ENCODE measurements around the gene DGKI.
A peak's percentile ranks its signal among the peaks of the same experiment; 100 is the strongest.

The DGKI gene

DNA sequence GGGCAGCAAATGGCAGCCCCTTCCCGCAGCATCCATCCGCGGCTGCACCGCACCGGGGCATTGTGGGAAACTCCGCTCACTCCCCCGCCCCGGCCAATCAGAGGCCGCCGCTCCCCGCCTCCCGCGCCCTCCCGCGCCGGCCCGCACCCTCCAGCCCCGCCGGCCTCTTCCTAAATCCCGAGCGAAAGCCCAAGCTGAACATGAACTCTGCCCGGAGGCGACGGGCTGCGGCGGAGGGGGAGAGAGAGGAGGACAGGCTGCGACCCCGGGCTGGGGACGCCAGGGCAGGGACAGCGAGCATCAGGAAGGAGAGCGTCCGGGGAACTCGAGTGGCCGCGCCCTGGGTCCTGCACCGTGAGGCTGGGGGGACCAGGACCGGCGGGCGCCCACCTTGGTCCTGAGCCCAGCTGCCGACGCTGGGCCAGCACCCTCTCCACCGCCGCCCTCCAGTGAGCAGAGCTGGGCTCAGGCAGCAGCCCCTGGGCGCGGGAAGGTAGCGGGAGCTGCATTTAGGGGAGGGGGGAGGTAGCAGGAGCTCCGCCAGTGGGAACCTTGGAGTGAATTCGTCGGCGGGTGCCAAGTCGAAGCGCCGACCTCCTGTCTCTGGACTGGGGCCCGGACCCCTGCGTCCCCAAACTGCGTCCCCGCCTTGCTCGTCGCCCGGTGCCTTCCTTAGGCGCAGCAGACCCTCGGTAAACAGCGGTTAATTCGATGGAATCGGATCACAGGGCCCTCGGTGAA lies at the start of gene DGKI:
Gene DGKI, minus strand, starts transcription at position 148 of the 741 bp plus-strand sequence.
- no peak for DNase-seq

DNA sequence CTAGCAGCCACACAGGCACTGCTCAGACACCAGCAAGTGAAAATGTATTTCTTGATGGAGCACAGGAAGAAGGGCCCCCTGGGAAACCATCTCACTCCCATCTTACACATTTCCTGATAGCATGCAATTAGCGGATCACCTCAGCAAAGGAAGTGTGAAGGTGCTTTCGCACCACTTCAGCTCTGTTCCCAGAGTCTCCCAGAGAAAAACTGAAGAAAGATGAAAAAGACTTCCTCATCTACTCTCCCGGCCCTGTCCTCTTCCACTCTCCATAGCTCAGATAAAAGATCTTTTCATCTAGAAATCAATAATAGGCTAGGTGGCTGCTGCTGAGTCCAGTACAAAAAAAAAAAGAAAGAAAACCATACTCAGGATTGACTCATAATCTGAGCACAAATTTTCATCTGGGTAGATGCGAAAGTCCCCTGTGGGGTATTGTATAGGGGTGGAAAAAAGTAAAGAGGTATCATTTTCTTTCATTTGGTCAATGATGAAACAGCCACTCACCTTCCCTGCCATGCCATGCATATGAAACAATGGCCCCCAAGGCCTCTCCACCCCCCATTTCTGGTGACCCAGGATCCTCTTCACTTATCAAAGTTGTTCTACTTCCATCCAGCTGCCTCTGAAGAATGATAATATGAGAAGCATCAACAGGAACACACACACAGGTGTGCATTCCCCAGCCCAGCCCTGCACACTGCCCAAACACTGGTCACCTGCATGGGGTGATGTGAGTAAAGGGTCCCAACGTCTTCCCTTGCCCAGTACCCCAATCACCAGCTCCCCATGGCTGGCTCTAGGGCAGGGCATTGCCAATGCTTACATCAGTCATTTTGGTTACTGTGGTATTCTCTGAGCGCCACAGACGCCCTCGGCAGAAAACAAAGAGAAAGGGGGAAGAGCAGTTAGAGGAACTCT lies 48.8 kb upstream of the DGKI start:
- no peak for DNase-seq

DNA sequence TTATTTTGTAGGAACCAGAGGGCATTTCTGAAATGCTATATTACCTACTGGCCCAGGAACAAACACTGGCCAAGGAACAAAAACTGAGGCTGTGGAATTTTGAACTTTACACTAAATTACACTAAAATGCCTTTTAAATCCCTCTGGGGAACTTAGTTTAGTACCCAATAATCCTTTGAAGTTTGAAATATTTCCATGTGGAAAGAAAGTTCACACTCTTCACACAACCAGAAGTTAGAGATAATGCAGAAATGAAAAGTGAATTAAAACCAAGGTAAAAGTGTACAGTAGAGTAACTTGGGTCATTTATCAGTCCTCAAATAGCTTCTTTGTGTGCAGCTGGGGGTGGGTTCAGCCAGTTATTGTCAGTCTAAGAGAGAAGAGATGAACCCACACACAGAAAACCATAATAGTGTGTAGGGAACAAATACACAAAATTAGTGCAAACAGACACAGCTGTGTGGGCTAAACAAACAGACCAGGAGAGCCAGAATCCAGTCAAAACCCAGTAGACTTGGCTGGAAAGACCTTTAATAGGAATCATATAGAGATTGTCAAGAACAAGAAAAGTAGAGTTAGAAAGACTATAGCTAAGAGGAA lies 46.5 kb upstream of the DGKI start:
- peak; percentile 1 to 27 for DNase-seq

DNA sequence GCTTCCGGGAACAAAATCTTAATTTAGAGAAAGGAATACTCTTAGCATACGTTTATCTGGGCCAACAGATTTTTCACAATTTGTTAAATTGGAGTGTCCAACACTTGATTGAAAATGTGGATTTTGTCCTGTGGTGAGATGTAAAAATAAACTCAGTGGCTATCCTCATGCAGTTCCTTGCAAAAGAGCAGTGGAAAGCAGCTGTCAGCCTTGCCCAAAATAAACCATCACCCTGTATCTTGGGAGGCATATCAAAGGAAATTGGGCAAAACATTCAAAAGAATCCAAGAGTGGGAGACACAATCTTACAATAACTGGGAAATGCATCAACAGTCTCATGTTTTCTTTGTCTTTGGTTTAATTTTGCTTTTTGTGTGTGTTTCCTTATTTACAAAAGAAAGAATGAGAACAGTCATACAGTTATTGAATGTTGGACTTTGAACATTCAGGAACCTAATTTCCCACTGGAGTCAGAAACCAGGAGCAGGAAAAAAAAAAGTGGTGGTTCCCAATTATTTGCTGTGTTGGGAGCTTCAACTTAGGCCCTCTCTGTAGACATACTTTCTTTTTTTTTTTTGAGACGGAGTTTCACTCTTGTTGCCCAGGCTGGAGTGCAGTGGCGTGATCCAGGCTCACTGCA lies 44.4 kb upstream of the DGKI start:
- DNase-seq, result no peak

DNA sequence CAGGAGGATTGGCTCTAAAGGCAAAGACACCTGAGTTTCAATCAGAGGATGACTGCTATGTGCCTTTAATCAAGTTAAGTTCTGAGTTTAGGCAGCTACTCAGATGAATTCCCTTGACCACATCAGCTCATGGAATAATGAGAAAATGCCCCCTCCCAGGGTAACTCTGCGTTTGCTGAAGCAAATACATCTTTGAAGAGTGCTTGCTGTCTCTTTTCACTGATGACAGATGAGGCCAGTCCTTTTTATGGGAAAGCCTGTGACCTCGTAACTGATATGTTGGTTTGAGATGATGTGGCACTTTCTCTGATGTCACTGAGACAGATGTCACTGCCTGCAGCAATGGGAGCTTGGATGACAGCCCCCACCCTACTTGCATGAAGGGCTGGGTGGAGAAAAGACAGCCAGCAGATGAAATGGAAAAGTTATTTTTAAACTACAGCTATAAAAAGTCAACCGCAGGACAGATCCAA lies 43.7 kb upstream of the DGKI start:
- DNase-seq, result no peak

DNA sequence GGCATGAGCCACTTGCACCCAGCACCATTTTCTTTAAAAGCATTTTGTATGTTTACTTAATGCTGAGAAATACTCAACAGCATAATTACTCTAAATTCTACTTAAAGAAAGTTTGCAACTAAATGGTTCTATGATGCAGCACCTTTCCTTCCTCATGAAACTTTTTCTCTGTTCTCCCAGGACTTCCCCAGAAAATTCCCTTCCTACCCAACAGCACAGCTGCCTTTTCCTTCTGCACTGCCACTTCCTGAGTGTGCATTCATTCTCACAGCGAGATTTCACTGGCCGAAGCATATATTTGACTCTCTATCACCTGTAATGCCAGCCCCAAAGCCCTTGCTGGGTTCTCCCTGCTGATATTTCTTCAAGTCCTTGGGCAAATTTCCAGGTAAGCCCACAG lies 41.5 kb upstream of the DGKI start:
- DNase-seq, result no peak

DNA sequence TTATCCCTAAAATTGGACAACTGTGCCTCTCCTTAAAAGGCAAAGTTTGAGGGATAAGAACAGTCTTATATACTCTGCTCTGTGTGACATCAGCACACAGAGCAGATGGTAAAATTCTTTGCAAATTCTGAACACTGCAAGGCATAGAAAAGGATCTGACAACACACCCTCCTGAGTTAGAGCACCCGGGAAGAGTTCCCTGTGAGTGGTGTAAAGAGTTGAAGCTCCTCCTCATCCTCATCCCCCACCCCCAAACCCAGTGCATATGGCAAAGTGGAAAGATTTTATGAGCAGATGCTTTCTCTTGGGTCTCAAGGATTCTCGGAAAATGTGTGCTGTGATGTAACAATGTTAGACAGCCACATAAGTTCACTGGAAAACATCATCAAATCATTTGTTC lies 40.0 kb upstream of the DGKI start:
- DNase-seq, result no peak

DNA sequence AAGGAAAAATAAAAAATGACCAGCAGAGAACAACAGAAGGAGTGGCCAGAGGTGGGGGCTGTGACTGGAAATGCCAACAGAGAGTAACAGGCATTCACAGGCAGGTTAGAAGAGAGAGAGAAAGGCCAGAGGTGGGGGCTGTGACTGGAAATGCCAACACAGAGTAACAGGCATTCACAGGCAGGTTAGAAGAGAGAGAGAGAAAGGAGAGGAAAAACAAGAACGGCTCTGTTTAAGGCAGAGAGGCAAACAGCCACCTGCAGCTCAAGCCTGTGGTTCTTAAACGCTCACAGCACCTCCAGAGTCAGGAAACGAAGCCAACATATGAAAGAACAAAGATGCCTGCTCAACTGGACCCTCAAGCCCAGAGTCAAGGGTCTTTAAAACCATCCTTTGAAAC lies 39.5 kb upstream of the DGKI start:
- no peak for DNase-seq

DNA sequence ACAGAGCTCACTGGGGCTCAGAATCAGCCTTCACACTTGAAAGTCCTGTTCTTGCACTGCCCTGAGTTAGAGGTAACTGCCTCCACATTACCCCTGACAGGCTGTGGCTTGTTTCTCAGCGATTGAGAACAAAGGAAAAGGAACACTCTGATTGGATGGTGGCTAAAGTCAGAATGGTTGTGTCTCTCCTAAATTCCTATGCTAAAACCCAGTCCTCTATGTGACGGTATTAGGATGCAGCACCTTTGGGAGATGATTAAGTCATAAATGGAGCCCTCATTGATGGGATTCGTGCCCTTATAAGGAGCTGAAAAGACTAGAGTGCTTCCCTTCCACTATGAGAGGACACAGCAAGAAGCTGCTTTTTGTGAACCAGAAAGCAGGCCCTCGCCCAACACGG lies 38.9 kb upstream of the DGKI start:
- DNase-seq, result no peak

DNA sequence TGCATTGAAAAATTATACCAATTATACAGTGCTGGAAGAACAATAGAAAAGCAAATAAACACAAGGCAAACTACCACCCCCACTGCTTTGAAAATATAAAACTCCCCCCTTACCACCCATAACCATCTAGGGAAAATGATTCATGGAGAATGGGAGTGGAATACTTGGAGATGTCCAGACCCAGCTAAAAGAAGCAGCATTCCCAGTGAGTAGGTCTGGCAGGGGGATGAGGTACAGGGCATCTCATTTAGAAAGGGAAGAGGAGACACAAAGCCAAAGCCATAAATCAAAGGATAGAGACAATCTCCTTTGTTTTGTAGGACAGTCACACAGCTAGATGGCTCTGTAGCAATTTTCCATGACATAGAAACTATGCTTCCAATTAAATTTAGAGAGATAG lies 36.0 kb upstream of the DGKI start:
- DNase-seq, result no peak

DNA sequence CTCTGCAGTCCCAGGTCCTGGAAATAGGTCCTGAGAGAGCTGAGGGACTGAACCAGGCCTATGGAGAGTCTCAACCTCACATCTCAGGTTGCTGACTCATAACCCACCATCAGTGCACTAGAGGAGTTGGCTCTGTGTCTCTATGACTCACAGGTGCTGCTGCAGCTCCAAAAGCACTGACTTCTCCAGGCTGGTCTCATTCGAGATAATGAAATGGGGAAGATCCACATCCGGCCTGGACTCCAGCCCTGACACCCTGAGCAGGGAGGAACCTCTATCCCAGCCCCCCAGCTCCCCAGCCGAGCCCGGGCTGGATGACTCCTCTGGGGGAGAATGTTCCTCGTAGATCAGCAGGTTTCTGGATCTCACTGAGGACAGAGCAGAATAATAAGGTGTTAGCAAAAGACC lies 35.5 kb upstream of the DGKI start:
- no peak for DNase-seq

DNA sequence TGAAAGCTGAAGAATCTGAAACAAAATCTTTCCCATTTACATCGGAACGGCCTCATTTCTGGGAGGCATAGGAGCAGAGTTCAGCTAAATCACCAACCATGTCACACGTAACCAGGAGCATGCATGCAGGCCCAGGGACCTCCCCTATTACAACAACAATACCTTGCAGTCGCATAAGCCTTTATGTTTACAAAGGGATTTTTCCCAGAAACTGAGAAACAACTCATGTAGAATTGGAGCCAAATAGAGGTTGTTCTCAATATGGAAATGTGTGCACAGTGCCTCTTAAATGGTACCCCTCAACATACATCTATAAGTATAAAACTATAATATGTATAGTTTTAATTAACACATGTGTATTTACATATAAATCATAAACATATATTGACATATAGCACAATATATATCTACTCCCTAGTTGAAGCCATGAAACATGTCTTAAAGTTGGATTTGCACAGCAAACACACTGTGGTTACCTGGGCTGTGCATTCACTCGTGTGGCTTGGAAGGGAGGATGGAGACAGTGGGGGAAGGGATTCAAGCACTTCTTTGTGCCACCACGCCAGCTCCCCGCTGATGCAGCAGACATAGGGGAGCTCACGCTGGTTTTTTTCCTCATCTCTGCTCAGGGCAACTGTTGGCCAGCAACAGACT lies 35.0 kb upstream of the DGKI start:
- DNase-seq, result no peak

DNA sequence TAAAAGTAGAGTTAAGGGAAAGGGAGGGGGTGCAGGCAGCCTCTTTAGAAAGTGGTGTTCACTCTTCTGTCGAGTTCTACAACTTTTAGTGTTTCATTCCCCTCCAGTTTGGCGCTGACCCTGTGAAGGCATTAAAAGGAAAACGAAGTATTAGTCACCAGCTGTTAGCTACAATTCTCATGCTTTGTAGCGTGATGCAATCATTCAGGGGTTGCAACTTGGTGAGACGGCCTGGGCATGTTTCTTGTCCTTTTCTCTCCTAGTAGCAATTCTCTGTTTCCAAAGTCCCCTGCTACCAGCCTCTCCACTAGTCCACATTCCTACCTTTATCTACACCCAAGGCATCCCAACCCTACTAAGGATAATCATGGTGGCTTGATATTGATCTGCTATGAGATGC lies 33.7 kb upstream of the DGKI start:
- DNase-seq, result no peak

DNA sequence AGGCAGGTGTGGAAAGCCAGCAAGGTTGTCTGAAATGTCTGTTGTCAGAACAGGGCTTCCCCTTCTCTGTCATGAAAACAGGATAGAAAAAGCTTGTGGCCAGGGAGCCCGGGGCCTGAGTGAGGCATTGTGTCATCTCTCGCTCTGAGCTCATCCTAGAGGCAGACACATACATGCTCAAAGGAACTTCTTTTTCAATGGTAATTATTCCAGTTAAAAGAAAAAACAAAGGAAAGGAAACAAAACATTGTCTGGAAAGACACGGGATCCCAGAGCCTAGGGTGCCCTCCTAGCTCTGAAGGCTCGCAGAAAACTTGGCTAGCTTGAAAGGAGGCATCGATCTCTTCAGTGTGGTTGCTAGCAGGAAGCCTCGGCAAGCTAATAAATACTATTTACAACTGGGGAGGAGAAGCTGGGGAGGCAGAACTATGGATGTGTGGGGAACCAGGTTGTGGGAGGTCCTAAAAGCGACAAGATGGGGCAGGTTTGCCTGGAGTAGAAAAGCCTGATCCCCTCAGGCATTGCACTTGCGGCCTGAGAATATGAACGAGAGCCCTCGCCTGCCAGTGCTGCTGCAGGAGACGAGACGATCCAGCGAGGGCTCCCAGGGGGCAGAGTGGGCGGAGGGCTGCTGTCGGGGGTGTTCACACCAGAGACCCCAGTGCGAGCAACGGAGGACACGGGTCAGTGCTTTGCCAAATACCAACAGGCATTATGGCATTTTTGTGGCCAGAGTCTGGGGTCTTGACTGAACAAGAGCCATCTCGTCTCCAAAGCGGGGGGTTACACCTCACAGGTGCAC lies 32.8 kb upstream of the DGKI start:
- no peak for DNase-seq

DNA sequence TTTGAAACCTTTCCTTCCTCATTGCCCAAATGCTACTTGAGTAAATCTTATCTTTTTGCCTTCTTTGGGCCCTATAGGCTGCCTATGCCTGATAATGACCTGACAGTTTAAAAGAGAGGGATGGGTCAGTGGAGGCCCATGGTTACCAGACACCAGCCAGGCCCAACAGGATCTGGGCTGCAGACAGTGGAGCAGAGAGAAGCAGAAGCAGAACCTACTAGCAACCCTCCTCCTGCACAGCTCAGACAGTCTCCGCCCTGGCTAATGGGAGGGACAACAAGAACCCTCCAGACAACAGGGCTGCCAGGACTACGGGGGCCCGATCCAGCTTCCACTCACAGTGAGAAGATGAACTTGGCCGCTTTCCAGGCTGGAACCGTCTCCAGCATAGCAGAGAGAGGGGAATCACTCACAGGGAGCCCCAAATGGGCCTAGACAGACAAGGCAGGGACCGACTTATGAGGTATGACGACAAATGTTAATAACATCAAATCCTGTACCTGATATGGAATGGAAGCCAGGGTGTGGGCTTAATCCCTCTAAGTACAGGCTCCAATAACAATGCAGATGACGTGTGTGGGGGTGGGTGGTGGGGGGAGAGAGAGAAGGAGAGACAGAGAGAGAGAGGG lies 31.7 kb upstream of the DGKI start:
- DNase-seq, result no peak

DNA sequence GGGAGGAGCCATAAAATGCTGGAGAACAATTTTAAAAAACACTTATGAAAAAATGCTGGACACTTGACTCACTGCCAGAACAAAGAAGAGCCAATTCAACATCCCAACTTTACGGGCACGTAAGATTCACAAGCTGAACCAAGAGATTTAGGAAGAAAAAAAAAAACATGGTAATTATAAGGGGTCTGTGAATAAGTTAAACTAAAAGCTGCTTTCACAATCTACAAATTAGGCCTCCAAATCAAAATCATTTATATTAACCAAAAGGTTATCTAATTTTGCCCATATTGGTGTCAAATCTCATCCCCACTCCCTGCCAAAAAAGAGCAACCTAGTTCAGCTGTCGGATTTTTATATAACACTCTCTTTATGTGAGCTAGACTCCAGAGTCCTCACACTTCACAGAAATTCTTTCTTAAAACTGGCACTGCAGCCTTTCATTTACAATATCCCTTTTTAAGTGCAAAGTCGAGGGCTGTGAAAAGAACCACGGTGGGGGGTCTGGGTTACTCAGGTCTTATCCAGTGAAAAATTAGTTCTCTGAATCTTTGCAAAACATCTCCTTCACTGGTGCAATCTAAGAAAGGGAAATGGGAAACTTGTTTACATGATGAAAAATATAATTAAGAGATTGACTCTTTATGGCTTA lies 30.4 kb upstream of the DGKI start:
- no peak for DNase-seq

DNA sequence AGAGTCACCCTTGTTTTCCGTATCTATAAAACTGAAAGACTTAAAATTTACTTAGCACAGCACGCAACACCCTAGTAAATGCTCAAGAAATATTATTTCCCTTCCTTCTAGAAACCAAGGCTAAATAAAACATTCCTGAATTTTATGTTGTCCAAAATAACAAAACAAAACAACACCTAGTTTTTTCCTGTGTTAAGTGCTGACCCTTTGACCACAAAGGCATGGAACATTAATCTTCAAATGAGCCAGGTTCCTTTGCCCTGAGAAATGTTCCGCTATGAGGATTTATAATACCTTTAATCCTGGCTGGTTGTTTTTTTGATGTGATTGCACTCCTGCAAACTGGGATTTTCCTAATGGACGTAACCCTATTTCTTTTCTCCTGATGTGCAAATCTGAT lies 29.0 kb upstream of the DGKI start:
- DNase-seq, result no peak

DNA sequence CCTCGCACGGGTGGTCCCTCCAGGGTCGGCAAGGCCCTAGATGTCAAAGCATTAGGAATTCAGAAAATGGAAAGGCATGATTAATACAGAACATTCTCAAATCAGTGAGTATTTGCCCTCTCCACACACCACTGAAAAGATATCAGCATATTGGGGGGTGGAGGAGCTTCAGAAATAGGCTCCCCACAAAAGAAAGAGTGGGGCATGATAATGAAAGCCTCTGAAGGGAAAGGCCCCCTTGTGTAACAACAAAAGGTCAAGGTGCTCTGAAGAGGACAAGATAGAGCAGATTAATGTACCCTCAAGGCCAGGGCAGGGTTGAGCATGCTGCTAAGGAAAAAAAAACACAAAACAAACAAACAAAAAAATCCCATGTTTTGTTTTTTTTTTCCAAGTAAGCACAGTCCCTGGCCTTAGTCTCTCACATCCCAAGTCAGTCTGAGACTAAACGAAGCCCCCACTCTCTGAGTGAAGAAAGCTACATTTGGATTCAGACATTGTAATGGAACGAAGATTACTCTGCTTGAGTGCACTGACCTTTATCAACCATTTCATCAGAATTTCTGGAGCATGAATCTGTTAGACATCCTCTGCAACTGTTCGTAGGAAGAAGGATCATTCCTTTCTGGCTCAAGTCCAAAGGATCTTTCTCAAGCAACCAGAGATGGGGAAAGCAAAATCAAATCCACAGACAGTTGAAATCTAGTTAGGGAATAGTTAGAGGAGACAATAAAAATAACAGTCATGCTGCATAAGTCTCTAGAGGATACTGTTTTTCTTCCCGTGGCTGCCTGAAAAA lies 27.4 kb upstream of the DGKI start:
- no peak for DNase-seq

DNA sequence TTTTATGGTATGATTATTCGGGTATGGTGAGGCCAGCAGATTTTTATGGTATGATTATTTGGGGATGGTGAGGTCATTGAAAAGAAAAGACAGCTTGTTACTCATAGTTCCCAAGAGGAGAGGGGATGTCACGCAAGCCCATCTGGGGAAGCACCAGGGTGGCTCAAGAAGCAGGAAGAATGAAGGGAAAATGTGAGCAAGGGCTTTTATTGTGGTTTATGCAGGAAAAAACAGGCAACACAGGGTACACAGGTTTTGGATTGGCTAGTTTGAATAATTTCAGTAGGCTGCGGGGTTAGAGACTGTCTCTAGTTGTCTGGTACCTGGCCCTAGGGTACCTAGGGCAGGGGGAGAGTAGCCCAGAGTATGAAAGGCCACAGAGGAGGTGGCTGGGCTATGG lies 26.8 kb upstream of the DGKI start:
- no peak for DNase-seq
